HG02981 (cell line): Measurements from ENCODE around the gene MME.
A peak's percentile ranks its signal among the peaks of the same experiment; 100 is the strongest.
"Not testable (repeated sequence)": the region's sequence is repeated elsewhere in the genome, so short reads cannot be mapped to it uniquely, and the experiment has no call there.

ENCODE experiments used
- ATAC-seq: cut with Tn5 transposase; IDR thresholded peaks from one replicate; pipeline ENCODE4 v1.9.1; 2021; ENCODE audit warnings: mild to moderate bottlenecking, moderate library complexity; ENCODE audit not compliant: unreplicated experiment

The MME gene

GRCh38 chr3:155083313-155083905, 3.3 kb downstream of the MME start:
- ATAC-seq: no peak

- ATAC-seq: no peak
Measured at GRCh38 chr3:155084567-155084966, 4.4 kb downstream of the MME start.

GRCh38 chr3:155086051-155086450, 5.9 kb downstream of the MME start:
- ATAC-seq: no peak

GRCh38 chr3:155088706-155089345, 8.7 kb downstream of the MME start:
- ATAC-seq: no peak

GRCh38 chr3:155089495-155089894, 9.4 kb downstream of the MME start:
- no peak for ATAC-seq

GRCh38 chr3:155093261-155093660, 13.1 kb downstream of the MME start:
- no peak for ATAC-seq

- no peak for ATAC-seq
Measured at GRCh38 chr3:155096303-155097008, 16.3 kb downstream of the MME start.

GRCh38 chr3:155097009-155097349, 16.9 kb downstream of the MME start:
- ATAC-seq: no peak

- no peak for ATAC-seq
Measured at GRCh38 chr3:155101398-155101797, 21.3 kb downstream of the MME start.

GRCh38 chr3:155102329-155102728, 22.2 kb downstream of the MME start:
- ATAC-seq: no peak

GRCh38 chr3:155103686-155104085, 23.6 kb downstream of the MME start:
- ATAC-seq: no peak

- ATAC-seq: no peak
Measured at GRCh38 chr3:155106119-155106518, 26.0 kb downstream of the MME start.

GRCh38 chr3:155110022-155110421, 29.9 kb downstream of the MME start:
- no peak for ATAC-seq

- no peak for ATAC-seq
Measured at GRCh38 chr3:155110996-155111901, 31.1 kb downstream of the MME start.

- ATAC-seq: no peak
Measured at GRCh38 chr3:155111971-155112370, 31.9 kb downstream of the MME start.

- ATAC-seq: no peak
Measured at GRCh38 chr3:155112661-155113389, 32.7 kb downstream of the MME start.

GRCh38 chr3:155124745-155125144, 44.6 kb downstream of the MME start:
- not testable (repeated sequence) for ATAC-seq

- no peak for ATAC-seq
Measured at GRCh38 chr3:155129396-155129795, 49.3 kb downstream of the MME start.

GRCh38 chr3:155130001-155130400, 49.9 kb downstream of the MME start:
- ATAC-seq: no peak

GRCh38 chr3:155131104-155131503, 51.0 kb downstream of the MME start:
- peak; percentile 74 for ATAC-seq

- not testable (repeated sequence) for ATAC-seq
Measured at GRCh38 chr3:155134311-155134710, 54.2 kb downstream of the MME start.
